Epidermal melanocyte (primary cell): ENCODE measurements around the gene IRF8.
"Not testable (repeated sequence)": the region's sequence is repeated elsewhere in the genome, so short reads cannot be mapped to it uniquely, and the experiment has no call there.

ENCODE experiments used
- DNase-seq: peaks from one replicate; pipeline ENCODE4 v3.0.0; 2011; ENCODE audit warnings: low spot score; ENCODE audit not compliant: insufficient read length

IRF8 gene, protein sequence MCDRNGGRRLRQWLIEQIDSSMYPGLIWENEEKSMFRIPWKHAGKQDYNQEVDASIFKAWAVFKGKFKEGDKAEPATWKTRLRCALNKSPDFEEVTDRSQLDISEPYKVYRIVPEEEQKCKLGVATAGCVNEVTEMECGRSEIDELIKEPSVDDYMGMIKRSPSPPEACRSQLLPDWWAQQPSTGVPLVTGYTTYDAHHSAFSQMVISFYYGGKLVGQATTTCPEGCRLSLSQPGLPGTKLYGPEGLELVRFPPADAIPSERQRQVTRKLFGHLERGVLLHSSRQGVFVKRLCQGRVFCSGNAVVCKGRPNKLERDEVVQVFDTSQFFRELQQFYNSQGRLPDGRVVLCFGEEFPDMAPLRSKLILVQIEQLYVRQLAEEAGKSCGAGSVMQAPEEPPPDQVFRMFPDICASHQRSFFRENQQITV

DNA sequence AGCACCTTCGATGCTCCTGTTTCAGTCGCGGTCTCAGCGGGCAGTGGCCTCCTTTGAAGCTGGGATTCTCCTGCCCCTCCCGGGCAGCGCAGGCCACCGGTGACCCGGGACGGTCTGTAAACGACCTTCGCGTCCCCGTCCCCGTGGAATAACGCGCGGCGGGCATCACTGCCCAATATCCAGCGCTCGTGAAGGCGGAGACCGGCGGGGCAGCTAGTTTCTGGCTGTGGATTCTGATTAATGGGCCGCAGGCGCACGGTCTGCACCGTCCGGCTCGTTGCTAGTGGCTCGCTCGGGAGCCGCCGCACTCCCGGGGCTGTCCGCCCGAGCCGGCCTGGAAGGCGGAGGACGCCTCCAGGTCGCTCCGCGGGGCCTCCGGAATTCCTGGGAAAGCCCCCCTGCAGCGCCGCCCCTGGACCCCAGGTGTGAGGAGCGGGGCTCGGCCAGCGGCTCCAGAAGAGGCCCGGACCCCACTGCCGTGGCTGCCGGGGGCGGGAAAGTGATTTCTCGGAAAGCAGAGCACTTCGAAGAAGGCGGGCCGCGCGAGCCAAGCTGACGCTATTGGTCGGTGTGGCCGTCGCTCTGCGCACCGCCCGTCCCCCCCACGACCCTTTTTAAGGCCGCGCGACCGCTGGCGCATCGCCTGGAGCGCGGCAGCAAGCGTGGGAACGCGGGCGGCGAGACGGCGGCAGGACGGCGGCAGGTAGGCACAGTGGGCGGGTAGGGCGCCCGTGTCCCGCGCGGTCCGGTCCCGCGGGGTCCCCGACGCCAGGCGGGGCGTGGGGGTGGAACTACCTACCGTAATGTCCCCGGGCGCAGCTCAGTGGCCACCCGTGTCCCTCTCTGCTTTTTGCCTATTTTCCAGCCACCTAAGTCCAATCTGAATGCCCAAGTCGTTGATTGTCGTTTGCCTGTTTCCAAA lies at the start of gene IRF8:
Gene IRF8 (plus strand): TSS at position 642 of the 922 bp plus-strand sequence. CDS start 3,854 bp downstream, outside the sequence.
- no peak for DNase-seq

DNA sequence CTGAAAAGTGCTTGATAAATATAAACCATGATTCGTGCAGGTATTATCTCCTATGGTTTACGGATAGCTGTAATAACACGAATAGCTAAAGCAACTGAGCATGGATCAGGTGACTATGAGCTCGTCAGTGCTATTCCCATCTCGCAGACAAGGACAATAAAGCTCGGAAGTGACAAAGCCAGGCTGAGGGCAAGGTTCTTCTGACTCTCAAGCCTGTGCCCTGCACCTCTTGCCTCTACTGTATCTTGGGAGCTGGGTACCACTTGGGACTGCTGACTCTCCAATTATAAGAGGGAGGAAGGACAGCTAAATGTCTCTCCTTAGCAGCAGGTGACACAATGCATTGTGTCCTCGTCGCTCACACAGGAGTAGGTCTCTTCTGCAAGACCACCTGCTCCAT lies 49.6 kb upstream of the IRF8 start:
- no peak for DNase-seq

DNA sequence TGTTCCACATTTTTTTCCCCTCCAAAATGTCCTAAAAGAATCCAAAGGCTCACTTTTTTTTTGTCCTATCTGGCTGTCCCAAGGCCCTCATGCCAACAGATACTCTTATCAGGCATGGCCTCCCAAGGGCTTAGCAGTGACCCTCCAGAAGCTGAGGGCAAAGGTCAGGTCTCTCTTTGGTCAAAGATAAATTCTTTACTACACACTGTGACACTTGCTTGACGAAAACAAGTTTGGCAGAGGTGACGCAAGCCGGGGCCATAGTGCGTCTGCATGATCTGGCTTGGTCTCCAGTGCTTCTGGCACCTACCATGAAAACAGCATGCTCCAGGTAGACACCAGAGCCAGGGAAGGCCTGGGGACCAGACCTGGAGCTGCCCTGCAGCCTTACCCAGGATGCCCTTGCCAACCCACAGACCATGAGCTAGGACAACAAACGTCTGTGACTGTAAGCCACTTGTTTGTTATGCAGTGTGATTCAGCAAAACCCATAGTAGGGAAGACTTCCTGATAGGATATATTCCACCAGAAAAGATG lies 48.5 kb upstream of the IRF8 start:
- DNase-seq: no peak

DNA sequence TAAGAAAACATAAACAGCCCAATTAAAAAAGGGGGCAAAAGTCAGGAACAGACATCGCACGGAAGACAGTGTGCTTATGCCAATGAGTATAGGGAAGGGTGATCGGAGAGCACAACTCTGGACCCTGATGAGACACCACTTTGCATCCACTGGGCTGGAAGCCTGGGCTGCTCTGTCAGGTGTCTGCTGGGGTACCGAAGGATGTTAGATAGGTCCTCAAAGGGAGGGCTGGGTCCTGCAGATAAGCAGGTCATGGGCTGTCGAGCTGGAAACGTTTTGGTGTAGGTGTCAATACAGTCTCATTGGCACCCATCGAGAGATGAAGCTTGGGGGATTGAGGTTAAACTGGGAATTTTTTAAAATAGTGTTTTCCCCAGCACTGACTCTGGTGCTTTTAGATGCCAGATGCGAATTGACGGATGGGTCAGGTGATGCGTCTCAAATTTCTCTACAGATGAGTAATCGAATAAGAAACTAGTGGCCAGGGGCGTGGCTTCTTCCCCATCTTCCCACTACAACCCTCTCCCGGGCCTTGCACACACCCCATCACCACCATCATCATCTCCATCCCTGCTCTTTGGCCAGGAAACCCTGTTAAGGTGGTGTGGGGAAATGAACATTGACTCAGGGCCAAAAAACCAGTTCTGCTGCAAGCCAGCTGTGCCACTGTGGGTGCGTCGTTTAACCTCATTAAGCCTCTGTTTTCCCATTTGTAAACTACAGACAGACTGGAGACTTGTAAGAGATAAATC lies 47.8 kb upstream of the IRF8 start:
- DNase-seq: no peak

DNA sequence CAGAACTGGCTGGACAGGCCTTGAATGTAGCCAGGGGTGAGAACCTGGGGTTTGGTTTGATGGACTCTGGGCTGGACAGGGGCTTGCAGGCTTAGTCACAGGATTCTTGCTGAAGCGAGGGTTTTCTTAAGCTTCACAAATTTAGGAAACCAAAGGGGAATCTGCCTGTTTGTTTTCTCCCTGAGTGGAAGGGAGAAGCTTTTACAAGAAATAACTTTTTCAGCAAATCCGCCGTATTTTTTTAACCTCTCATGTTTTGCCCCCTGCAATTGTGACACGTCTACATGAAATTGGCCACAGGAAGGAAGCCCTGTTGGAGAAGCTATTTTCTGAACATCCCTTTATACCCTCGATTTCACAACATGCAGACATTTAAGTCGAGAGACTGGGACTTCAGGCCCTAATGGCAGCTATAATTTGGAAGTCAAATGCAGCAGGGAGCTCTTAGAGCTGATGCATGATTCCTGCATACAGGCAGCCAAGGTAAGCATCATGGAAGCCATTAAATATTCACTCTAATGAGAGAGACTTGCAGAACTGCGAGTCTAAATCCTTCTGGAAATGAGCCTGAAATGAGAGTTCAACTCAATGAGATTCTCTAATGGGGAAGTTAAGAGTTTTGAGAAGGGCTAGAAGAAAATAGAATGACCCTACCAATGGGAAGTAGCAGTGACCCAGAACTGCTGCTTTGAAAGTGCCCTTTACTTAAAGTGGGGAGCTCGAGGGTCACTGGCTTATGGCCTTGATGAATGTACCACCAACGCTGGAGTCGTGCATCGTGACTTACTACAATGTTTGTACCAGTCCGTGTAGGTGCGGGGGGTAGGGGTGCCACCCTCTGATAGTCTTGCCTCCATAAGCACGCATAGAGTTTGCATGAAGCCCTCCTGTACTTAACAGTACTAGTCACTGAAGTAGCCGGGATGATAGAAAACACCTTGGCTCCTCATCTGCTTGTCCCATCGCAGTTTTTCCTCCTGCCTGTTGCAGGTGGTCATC lies 45.1 kb upstream of the IRF8 start:
- no peak for DNase-seq

DNA sequence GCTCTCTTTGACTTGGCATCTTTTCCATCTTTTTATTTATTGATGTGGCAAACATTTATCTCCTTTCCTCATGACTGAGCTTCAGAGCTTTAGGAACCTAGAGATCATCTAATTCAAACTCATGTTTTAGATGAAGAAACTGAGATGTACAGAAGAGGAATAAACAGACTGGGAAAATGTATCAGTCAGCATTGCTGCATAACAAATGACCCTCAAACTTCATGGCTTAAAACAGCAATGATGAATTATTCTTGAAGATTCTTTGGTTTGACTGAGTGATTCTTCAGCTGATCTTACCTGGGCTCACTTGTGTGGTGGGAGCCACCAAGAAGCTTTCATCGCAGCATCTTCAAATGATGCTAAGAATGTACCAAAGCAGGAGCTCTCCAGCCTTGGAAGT lies 44.0 kb upstream of the IRF8 start:
- DNase-seq: no peak

DNA sequence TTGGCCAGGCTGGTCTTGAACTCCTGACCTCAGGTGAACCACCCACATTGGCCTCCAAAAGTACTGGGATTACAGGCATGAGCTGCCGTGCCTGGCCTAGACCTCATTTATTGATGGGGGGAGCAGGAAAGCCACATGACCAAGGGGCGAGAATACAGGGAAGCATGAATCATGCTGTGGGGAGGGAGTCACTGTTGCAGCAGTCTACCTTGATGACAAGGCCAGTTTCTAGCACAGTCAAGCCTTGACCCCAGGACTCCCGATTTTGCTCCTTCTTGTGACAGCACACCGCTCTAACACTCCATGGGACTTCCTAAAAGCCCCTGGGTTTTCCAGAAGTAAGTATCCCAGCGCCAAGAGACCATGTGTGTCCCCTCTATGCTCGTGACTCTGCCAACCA lies 42.9 kb upstream of the IRF8 start:
- DNase-seq: no peak

DNA sequence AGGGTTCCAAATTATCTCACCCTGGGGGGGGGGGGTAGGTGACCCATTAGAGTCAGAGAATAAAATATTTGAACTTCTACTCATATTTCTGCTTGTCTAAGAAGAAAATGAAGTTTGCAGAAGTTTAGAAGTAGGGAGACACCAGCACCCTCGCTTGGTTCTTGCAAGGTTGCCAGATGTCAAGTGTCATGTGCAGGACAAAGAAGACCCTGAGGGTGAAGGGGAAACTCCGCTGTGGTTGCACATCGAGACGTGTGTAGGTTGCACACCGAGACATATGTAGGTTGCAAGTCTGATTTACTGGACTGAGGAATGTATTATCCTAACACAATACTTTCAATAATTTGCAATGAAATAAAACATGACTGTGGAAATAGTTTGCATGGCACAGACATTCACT lies 42.4 kb upstream of the IRF8 start:
- DNase-seq: no peak

DNA sequence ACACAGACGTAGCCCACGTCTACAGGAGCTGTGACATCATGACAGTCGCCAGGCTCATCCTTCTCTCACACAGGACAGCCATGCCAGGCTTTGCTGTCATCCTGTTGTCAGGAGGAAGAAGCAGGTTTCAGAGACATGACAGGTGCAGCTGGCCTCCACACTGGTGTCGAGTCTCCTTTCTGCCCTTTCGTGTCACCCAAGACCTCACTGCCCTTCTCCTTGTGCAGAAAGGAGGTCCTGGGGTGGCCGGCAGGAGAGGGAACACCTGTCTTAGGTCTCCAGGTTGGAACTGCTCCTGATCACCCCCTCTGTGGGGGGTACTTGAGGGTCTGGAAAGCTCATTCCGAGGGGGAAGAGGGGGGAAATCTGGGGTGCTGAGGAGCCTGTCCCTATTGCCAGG lies 41.6 kb upstream of the IRF8 start:
- DNase-seq: no peak

DNA sequence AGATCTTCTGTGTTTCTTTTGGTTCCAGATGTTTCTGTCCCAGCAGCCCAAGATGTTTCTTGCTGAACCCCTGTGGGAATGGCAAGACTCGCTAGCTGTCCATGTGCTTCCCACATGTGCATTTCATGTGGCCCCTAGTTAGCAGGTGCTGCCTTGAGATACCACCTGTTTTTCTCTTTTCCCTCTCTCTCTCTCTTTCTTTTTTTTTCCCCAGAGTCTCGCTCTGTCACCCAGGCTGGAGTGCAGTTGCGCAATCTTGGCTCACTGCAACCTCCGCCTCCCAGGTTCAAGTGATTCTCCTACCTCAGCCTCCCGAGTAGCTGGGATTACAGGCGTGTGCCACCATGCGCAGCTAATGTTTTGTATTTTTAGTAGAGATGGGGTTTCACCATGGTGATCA lies 40.4 kb upstream of the IRF8 start:
- not testable (repeated sequence) for DNase-seq

DNA sequence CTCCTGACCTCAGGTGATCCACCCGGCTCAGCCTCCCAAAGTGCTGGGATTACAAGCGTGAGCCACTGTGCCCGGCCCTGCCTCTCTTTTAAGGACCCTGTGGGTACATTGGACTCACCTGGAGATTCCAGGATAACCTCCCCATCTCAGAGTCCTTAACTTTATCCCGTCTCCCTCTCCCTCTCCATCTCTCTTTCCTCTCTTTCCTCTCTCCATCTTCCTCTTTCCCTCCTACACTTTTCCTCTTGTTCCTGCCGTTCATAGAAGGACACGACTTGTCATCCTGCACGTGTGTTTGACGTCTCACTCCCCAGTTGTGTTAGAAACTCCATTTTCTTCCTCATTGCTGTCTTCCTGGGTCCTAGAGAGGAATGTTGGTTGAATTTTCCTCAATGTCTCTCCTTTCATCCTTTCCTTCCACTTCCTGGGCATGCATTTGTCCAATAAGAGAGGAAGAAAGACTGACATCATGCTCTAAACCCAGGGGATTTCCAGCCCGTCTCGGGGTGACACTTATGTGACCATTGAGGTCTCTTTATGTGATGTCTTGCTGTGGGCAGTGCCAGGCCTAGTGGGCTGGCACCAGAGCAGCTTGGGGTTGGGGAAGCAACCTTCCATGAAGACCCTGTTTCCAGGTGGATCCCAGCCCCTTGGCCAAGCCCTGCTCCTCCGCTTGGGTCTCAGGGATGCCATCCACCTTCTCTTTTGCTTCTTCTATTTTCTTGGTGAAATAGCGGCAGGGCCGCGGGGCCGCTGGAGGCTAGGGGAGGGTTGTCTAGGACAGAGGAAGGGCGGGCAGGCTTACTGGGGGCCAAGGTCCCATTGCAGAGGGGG lies 39.8 kb upstream of the IRF8 start:
- no peak for DNase-seq

DNA sequence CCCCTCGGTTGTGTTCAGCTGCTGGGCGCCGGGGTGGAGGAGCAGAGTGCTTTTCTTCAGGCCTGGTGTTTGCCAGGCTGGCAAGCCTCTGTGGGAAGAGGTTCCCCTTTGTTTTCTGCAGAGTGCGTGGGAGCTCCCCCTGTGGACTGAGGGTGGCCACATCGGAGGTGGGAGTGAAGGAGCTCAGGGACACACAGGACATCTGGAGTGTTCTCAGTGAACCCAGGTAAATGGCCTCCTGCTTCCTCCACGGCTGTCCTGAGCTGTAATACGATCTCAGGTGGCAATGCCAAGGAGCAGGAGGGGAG lies 39.2 kb upstream of the IRF8 start:
- DNase-seq: no peak

DNA sequence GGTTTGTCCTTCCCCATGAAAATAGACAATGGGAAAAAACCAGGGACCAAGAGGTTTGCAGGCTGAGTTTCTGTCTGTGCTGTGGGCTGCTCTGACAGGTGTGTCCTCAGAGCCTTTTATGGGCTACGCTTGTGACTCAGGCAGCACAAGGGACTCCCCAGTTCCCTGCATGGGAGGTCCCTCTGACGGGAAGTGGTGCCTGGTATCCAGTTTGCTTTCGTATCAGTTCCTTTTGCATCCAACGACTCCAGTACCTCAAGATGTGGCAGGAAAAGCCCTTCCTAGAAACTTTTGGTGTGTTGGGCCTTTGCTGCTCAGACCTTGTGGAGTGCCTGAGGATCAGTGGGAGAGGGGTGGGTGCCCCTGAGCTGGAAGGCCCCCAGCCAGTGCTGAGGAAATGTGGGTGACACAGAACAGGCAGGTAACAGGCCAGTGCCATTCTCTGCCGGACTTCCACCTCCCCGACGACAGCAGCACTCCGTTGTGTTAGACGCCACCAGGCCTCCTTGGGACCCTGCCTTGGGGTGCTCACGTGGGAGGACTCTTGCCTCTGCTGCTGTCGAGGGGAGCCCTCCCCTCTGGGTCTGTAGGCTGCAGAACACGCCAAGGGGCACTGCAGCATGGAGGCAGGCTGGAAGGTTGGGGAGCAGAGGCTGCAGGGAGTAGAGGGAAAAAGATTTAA lies 38.4 kb upstream of the IRF8 start:
- DNase-seq: no peak

DNA sequence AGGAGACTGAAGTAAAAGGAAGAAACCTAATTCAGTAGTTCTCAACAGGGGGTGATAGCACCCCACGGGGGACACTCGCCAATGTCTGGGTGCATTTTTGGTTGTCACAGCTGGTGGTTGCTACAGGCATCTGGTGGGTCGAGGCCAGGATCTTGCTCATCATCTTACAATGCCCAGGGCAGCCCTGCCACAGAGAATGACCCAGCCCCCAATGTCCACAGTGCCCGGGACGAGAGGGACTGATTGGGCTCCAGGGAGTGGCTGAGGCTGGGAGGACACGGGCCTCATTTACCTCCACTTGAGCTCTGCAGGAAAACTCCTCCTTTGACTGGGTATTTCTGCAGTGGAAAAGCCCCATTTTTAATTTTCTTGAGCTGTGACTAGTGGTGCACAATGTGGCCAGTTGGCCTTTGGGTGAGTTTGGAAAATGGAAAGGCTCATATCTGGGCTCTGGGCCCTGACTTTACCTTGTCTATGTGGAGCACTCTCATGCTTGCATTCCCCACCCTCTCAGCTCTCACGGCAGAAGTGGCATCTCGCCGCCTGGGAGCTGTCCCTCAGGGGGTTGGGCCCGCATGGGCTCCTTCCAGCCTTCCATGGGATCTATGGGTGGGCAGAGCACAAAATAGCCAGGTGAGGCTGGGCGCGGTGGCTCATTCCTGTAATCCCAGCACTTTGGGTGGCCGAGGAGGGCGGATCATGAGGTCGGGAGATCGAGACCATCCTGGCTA lies 37.7 kb upstream of the IRF8 start:
- DNase-seq: no peak

DNA sequence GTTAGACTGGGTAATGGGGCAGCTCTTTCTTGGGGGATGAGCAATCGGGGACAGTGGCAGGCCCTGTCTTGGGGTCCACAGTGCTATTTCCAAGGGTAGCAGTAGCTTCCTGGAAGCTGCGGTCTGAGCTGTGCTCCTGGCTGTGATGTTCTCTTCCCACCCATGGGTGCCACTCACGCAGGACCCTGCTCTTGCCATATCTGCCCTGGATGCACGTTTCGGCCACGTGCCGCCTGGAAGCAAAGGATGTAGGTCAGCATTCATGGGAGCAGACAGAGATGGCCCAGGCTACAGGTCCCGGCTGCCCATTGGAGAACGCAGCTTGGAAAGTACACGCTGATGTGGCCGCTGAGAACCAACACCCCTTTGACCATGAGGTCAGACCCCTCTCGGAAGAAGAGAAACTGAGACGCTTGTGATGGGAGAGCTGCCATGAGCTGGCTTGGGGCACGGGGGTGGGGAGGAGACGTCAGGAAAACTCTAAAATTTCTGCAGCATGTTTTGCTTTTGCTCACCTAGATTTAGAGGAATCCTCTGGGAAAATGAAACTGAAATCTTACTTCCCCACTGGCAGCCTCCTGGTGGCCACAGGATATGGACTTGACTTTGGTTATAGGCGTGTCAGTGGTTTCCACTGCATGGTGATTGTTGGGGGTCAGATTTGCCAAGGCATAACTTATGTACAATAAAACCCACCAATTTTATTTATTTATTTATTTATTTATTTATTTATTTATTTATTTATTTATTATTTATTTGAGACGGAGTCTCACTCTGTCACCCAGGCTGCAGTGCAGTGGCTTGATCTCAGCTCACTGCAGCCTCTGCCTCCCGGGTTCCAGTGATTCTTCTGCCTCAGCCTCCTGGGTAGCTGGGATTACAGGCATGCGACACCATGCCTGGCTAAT lies 36.2 kb upstream of the IRF8 start:
- DNase-seq: no peak

DNA sequence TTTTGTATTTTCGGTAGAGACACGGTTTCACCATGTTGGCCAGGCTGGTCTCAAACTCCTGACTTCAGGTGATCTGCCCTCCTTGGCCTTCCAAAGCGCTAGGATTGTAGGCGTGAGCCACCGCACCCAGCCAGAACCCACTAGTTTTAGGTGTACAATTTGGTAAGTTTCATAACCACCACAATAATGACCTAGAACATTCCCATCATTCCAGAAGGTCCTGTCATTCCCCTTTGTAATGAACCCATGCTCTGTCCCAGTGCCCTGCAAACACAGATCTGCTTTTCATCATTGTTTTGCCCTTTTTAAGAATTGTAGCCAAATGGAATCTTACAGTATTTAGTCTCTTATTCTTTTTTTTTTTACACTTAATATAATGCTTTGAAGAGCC lies 35.6 kb upstream of the IRF8 start:
- no peak for DNase-seq

DNA sequence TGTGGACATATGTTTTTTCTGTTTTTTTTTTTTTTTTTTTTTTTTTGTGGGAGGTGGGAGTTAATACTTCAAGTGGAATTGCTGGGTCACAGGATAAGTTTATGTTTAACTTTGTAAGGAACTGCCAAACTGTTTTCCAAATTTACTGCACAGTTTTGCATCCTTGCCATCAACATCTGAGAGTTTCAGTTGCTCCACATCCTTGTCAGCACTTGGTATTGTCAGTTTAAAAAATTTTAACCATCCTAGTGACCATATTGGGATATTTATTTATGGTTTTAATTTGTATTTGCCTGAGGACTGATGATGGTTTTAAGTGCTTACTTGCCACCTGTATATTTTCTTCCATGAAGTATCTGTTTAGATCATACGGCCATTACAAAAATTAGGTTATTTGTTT lies 34.0 kb upstream of the IRF8 start:
- no peak for DNase-seq
